Keratinocyte (primary cell): ENCODE measurements around the gene C10orf120. TPM values are rescaled to one million over a fixed set of nuclear protein-coding genes. Genes with fewer than 3 reads are reported as not detected.

ENCODE experiments used
- DNase-seq: peaks from one replicate; pipeline ENCODE4 v3.0.0-alpha.2; 2011; ENCODE audit warnings: low read depth, missing footprints, low spot score
- FAIRE-seq: peaks from 2 replicates; lab custom pipeline; 2011; peaks lifted over from hg19 to GRCh38; lab: Jason Lieb, UNC
- H2AFZ ChIP-seq: 2 replicates; pipeline ENCODE4 v1.6.0; 2012; ENCODE audit warnings: low read length, control low read depth, inconsistent platforms; ENCODE audit not compliant: control insufficient read depth
- H3K27ac ChIP-seq: 2 replicates; pipeline ENCODE4 v1.5.1; 2011; ENCODE audit warnings: low read length; ENCODE audit not compliant: control insufficient read depth, insufficient read depth
- H3K27me3 ChIP-seq: 3 replicates; pipeline ENCODE4 v1.6.0; 2011; ENCODE audit warnings: low read length; ENCODE audit not compliant: control insufficient read depth, insufficient read depth; ENCODE audit errors: extremely low read depth
- H3K36me3 ChIP-seq, 2 experiments: 2 replicates in 1 of 2; 3 replicates in 1 of 2; pipeline ENCODE4 v1.5.1; 2011; ENCODE audit warnings: low read length in 2 of 2, mild to moderate bottlenecking in 1 of 2; ENCODE audit not compliant: control insufficient read depth in 2 of 2, insufficient read depth in 2 of 2; ENCODE audit errors: extremely low read depth in 1 of 2
- H3K4me1 ChIP-seq: 3 replicates; pipeline ENCODE4 v1.5.1; 2011; ENCODE audit warnings: low read length; ENCODE audit not compliant: control insufficient read depth, insufficient read depth; ENCODE audit errors: extremely low read depth
- H3K4me2 ChIP-seq: 3 replicates; pipeline ENCODE4 v1.6.0; 2011; ENCODE audit warnings: low read depth, low read length; ENCODE audit not compliant: control insufficient read depth, insufficient read depth; ENCODE audit errors: extremely low read depth
- H3K4me3 ChIP-seq, 3 experiments: fragments of 200-600 bp in 1 of 3; sonication (generic) in 1 of 3; 2 replicates in 2 of 3; 3 replicates in 1 of 3; pipeline ENCODE4 v1.5.1; 2011 to 2016; ENCODE audit warnings: low read length in 3 of 3, mild to moderate bottlenecking in 3 of 3, control low read depth in 2 of 3, inconsistent platforms in 1 of 3, low read depth in 1 of 3, mixed read lengths in 1 of 3, mixed run types in 1 of 3, moderate library complexity in 1 of 3; ENCODE audit not compliant: control insufficient read depth in 2 of 3, insufficient read depth in 2 of 3; ENCODE audit errors: extremely low read depth in 1 of 3
- H3K79me2 ChIP-seq: 2 replicates; pipeline ENCODE4 v1.6.0; 2012; ENCODE audit warnings: low read length; ENCODE audit not compliant: control insufficient read depth, insufficient read depth
- H3K9ac ChIP-seq: 3 replicates; pipeline ENCODE4 v1.6.0; 2011; ENCODE audit warnings: low read length; ENCODE audit not compliant: control insufficient read depth, insufficient read depth; ENCODE audit errors: extremely low read depth
- H3K9me1 ChIP-seq: 3 replicates; pipeline ENCODE4 v1.6.0; 2011; ENCODE audit warnings: low read length; ENCODE audit not compliant: control insufficient read depth, insufficient read depth; ENCODE audit errors: extremely low read depth
- H3K9me3 ChIP-seq: 2 replicates; pipeline ENCODE4 v1.5.1; 2012; ENCODE audit warnings: low read depth, low read length; ENCODE audit not compliant: control insufficient read depth
- H4K20me1 ChIP-seq: 3 replicates; pipeline ENCODE4 v1.6.0; 2011; ENCODE audit warnings: low read length; ENCODE audit not compliant: control insufficient read depth, insufficient read depth; ENCODE audit errors: extremely low read depth
- CTCF ChIP-seq, 3 experiments: IDR thresholded peaks in 1 of 3; conservative IDR thresholded peaks in 1 of 3; optimal IDR thresholded peaks in 1 of 3; 2 replicates in 2 of 3; 3 replicates in 1 of 3; pipeline versions ENCODE3 to v1.5.1; 2011; ENCODE audit warnings: low read length in 3 of 3, mild to moderate bottlenecking in 3 of 3, moderate library complexity in 2 of 3, control low read depth in 1 of 3, inconsistent platforms in 1 of 3; ENCODE audit not compliant: insufficient read depth in 2 of 3; ENCODE audit errors: extremely low read depth in 1 of 3
- EZH2 ChIP-seq: IDR thresholded peaks from one replicate; pipeline ENCODE4 v1.6.1; 2012; ENCODE audit warnings: inconsistent platforms, mild to moderate bottlenecking, low read length, moderate library complexity
- dilution Hi-C: fragments of 300-500 bp; cut with MboI; formaldehyde crosslinking; loops from one replicate; pipeline ENCODE4 v1.7.0; 2020; ENCODE audit warnings: low sequenced_read_pairs; ENCODE audit not compliant: extremely low pct_ligation_motif_present
- polyA plus RNA-seq, 5 experiments: library from polyadenylated mRNA; depleted of rRNA in 3 of 5; stranded (reverse) in 3 of 5; stranded (forward) in 1 of 5; unstranded in 1 of 5; fragments of >200 nt; gene quantifications; 1 replicate in 1 of 5; 2 replicates in 3 of 5; 3 replicates in 1 of 5; pipeline versions ENCODE4 v1.2.1 to v1.2.3, GENCODE V29; 2011 to 2012; ENCODE audit warnings: missing spikeins in 2 of 5, low read depth in 1 of 5, low replicate concordance in 1 of 5

Gene C10orf120
- polyA plus RNA-seq, 1 donor (not counting 4 experiments of a cell fraction or from before 2014, with no cell fraction given) = not detected

- TF ChIP-seq EZH2 (no peak), CTCF (optimal IDR thresholded peaks at IDR 0.05 in 1 of 3, IDR thresholded peaks at IDR 0.05 in 1 of 3, conservative IDR thresholded peaks at IDR 0.05 in 1 of 3; ENCODE audit: extremely low read depth in 1 of 3, insufficient read depth in 2 of 3, low read length in 3 of 3) (no peak)
- Histone ChIP-seq H3K36me3 (no peaks in the 10 kb centered on the region), H4K20me1 (no peaks in the 10 kb centered on the region), H3K4me3 (no peak overlapping the region), H3K4me2 (peak overlapping the region; percentile 24), H3K9me1 (no peaks in the 10 kb centered on the region), H2AFZ (no peak overlapping the region), H3K4me1 (peaks cover 18% of the 10 kb centered on the region), H3K79me2 (no peaks in the 10 kb centered on the region), H3K27me3 (no peaks in the 10 kb centered on the region), H3K27ac (no peak overlapping the region), H3K9me3 (no peaks in the 10 kb centered on the region), H3K9ac (no peak overlapping the region)
- dilution Hi-C loops = no loop called here
- FAIRE-seq = peak; percentile 98
- peak; percentile 73 for DNase-seq
Measured at GRCh38 chr10:122746408-122746807, 46.8 kb upstream of the C10orf120 start.

DNA sequence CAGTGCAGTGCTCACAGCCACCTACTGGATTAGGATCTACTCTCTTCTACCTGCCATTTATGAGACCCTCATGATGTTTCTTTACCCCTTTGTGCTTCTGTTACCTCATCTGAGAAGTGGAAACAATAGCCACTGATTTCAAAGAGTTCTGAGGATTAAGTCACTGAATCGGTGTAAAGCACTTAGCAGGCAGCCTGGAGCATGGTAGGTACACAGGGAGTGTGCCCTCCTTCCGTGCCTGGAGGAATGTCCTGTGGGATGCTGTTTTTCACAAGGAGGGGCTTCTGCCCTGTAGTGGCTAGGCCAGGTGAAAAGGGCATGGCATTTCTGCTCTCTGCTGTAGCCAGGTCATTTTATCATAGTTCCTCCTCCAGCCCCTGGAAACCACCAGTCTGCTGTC, 44.6 kb upstream of the C10orf120 start:
- no peak overlapping the region for H3K27ac ChIP-seq
- H3K4me1 ChIP-seq = peaks cover 18% of the 10 kb centered on the region
- no peak overlapping the region for H3K9ac ChIP-seq
- H3K4me2 ChIP-seq = no peak overlapping the region
- no peaks in the 10 kb centered on the region for H3K9me1 ChIP-seq
- H2AFZ ChIP-seq = no peak overlapping the region
- DNase-seq (no peak), FAIRE-seq (no peak)
- H3K9me3 ChIP-seq = no peaks in the 10 kb centered on the region
- no peak overlapping the region for H3K4me3 ChIP-seq
- TF ChIP-seq CTCF (optimal IDR thresholded peaks at IDR 0.05 in 1 of 3, IDR thresholded peaks at IDR 0.05 in 1 of 3, conservative IDR thresholded peaks at IDR 0.05 in 1 of 3; ENCODE audit: extremely low read depth in 1 of 3, insufficient read depth in 2 of 3, low read length in 3 of 3) = no peak
- no peak for TF ChIP-seq EZH2
- H3K36me3 ChIP-seq = no peaks in the 10 kb centered on the region
- H3K79me2 ChIP-seq = no peaks in the 10 kb centered on the region
- dilution Hi-C loops = no loop called here
- H3K27me3 ChIP-seq = no peaks in the 10 kb centered on the region
- H4K20me1 ChIP-seq = no peaks in the 10 kb centered on the region
